Loucy (cell line): Measurements from ENCODE around the gene ZNF692.

Experiments used
- H2AFZ ChIP-seq: fragments of 200-600 bp; sonication (generic); 2 replicates; pipeline ENCODE4 v1.6.0; 2016; ENCODE audit warnings: antibody characterized with exemption, mild to moderate bottlenecking, low read length, moderate library complexity
- H3F3A ChIP-seq: fragments of 200-600 bp; 2 replicates; pipeline ENCODE4 v1.6.0; 2016; ENCODE audit warnings: antibody characterized with exemption, low read depth, mild to moderate bottlenecking
- H3K27me3 ChIP-seq: fragments of 200-600 bp; sonication (generic); 2 replicates; pipeline ENCODE4 v1.6.1; 2014; ENCODE audit warnings: low read length, mild to moderate bottlenecking; ENCODE audit not compliant: insufficient read depth, poor library complexity, severe bottlenecking
- H3K36me3 ChIP-seq: fragments of 200-600 bp; sonication (generic); 2 replicates; pipeline ENCODE4 v1.6.1; 2016; ENCODE audit warnings: low read length; ENCODE audit not compliant: insufficient read depth
- H3K4me1 ChIP-seq: fragments of 200-600 bp; sonication (generic); 2 replicates; pipeline ENCODE4 v1.5.1; 2014; ENCODE audit warnings: low read length, mild to moderate bottlenecking; ENCODE audit not compliant: insufficient read depth, poor library complexity, severe bottlenecking
- H3K4me2 ChIP-seq: fragments of 200-600 bp; sonication (generic); 2 replicates; pipeline ENCODE4 v1.6.0; 2014; ENCODE audit warnings: antibody characterized with exemption, low read length, low read depth, mild to moderate bottlenecking; ENCODE audit not compliant: poor library complexity, severe bottlenecking
- H3K4me3 ChIP-seq: fragments of 200-600 bp; sonication (generic); 2 replicates; pipeline ENCODE4 v1.5.1; 2014; ENCODE audit warnings: low read length, mild to moderate bottlenecking, mixed read lengths; ENCODE audit not compliant: poor library complexity, severe bottlenecking
- H3K79me2 ChIP-seq: fragments of 200-600 bp; sonication (generic); 2 replicates; pipeline ENCODE4 v1.6.1; 2014; ENCODE audit warnings: low read length; ENCODE audit not compliant: insufficient read depth
- H3K9ac ChIP-seq: fragments of 200-600 bp; sonication (generic); 2 replicates; pipeline ENCODE4 v1.6.0; 2014; ENCODE audit warnings: mild to moderate bottlenecking, low read depth, low read length, moderate library complexity; ENCODE audit not compliant: poor library complexity, severe bottlenecking
- H3K9me2 ChIP-seq: fragments of 200-600 bp; sonication (generic); replicated peaks from 2 replicates; pipeline ENCODE4 v1.6.1; 2016; ENCODE audit warnings: low read depth, low read length, mixed read lengths
- H3K9me3 ChIP-seq: fragments of 200-600 bp; sonication (generic); 2 replicates; pipeline ENCODE4 v1.6.1; 2014; ENCODE audit warnings: mild to moderate bottlenecking, antibody characterized with exemption, low read length, low read depth; ENCODE audit not compliant: insufficient read depth
- H4K20me1 ChIP-seq: fragments of 200-600 bp; sonication (generic); 2 replicates; pipeline ENCODE4 v1.6.0; 2014; ENCODE audit warnings: antibody characterized with exemption, low read length, mild to moderate bottlenecking; ENCODE audit not compliant: insufficient read depth, poor library complexity, severe bottlenecking
- CTCF ChIP-seq: fragments of 200-600 bp; sonication (generic); conservative IDR thresholded peaks from 2 replicates; pipeline ENCODE4 v1.5.1; 2014; ENCODE audit warnings: mild to moderate bottlenecking, antibody characterized with exemption, low read length
- EZH2phosphoT487 ChIP-seq: fragments of 200-600 bp; IDR thresholded peaks from 2 replicates; pipeline ENCODE4 v1.6.1; 2018; ENCODE audit warnings: antibody characterized with exemption, mild to moderate bottlenecking, moderate library complexity, borderline replicate concordance

The ZNF692 gene

GRCh38 chr1:248905662-248906008 is 46.8 kb upstream of the ZNF692 start:
- H4K20me1 ChIP-seq = no peaks in the 10 kb centered on the region
- no peaks in the 10 kb centered on the region for H3K9me2 ChIP-seq
- peak overlapping the region; percentile 74 for H3K4me3 ChIP-seq
- peaks cover 30% of the 10 kb centered on the region for H3K79me2 ChIP-seq
- no peak for TF ChIP-seq CTCF
- no peak for TF ChIP-seq EZH2phosphoT487
- no peaks in the 10 kb centered on the region for H3K36me3 ChIP-seq
- H3K27me3 ChIP-seq = no peaks in the 10 kb centered on the region
- peaks cover 41% of the 10 kb centered on the region for H3K4me1 ChIP-seq
- no peaks in the 10 kb centered on the region for H3K9me3 ChIP-seq
- H3F3A ChIP-seq = no peaks in the 10 kb centered on the region
- peak overlapping the region; percentile 90 for H2AFZ ChIP-seq
- H3K9ac ChIP-seq = peak overlapping the region; percentile 76
- H3K4me2 ChIP-seq = peak overlapping the region; percentile 70

DNA sequence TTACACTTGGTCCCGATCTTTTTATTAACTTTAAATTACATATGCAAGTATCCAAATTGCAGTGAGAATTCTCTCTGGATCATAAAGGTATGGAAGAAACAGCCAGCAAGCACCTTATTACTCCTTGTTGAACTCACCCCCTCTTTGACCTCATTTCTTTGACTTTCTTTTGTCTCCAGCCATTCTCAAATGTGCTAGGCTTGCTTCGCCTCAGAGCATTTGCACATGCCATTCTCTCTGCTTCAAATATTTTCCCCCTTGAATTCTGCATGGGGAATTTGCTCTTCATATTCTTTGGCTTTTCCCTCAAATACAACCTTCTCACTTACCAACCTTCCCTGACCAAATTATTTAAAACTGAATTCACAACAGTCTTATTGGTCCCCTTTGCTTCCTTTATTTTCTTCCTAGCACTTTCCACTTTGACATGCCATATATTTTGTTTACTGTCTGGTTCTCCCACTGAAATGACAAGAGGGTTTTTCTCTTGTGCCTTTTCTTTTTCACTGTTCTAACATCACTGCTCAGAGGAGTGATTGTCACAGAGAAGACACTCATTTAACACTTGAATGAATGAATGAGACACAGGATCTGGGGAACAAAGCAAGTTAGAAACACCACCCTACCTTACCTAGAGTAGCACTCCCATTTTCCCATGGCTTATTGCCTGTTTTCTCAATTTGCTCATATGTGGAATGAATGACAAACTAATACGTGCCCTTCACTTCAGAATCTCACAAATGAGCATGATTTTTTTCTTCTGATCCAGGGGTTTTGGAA is 45.7 kb upstream of the ZNF692 start:
- TF ChIP-seq EZH2phosphoT487 (no peak), CTCF (no peak)
- Histone ChIP-seq H3K27me3 (no peaks in the 10 kb centered on the region), H3K36me3 (no peaks in the 10 kb centered on the region), H4K20me1 (no peaks in the 10 kb centered on the region), H3F3A (no peaks in the 10 kb centered on the region), H3K9ac (no peak overlapping the region), H3K4me1 (peaks cover 36% of the 10 kb centered on the region), H3K79me2 (peaks cover 27% of the 10 kb centered on the region), H3K4me2 (peak overlapping the region; percentile 70), H3K9me3 (no peaks in the 10 kb centered on the region), H2AFZ (no peak overlapping the region), H3K9me2 (no peaks in the 10 kb centered on the region), H3K4me3 (no peak overlapping the region)

- Histone ChIP-seq H3K9me2 (no peaks in the 10 kb centered on the region), H3K4me3 (no peak overlapping the region), H3K9ac (no peak overlapping the region), H3K79me2 (no peaks in the 10 kb centered on the region), H3K27me3 (no peaks in the 10 kb centered on the region), H4K20me1 (no peaks in the 10 kb centered on the region), H3F3A (no peaks in the 10 kb centered on the region), H3K4me1 (peaks cover 7% of the 10 kb centered on the region), H3K9me3 (no peaks in the 10 kb centered on the region), H3K36me3 (no peaks in the 10 kb centered on the region), H3K4me2 (no peak overlapping the region), H2AFZ (no peak overlapping the region)
- TF ChIP-seq EZH2phosphoT487 (no peak), CTCF (no peak)
Measured at GRCh38 chr1:248901578-248901977, 42.7 kb upstream of the ZNF692 start.
